Measurements from ENCODE around the gene CA10.

GRCh38 chr17:51799981-51800380 lies 358.5 kb downstream of the CA10 start:
- TF ChIP-seq CTCF (IDR thresholded peaks at IDR 0.05; ENCODE audit: low read length) = no peak
- no peak for TF ChIP-seq EZH2 (IDR thresholded peaks at IDR 0.05; ENCODE audit: borderline replicate concordance, low read length)
